Measurements from ENCODE around the gene ERMN.
"Not testable (repeated sequence)": the region's sequence is repeated elsewhere in the genome, so short reads cannot be mapped to it uniquely, and the experiment has no call there.

ERMN gene

DNA sequence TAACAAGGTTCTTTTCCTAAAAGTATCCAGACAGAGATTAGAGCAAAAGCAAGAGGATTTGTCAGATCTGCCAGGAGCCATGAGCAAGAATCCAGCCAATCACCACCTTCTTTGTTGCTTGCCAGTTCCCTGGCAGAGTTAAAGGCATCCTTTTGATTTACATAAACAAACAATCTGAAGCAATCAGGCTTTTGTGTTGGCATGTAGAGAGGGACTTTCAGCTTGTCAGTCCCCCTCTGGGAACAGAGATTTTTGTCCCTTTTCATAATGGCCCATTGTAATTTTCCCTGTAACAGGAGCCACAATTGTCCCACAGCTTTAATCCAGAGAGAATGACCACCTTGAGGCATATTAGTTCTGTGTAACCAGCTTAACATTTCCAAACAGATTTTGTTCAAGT, at the start of gene ERMN:
Gene ERMN (minus strand): TSS at position 39 of the 400 bp plus-strand sequence. CDS start 182 bp downstream, outside the sequence.
- no peak for DNase-seq (ENCODE audit: low read depth in 3 of 3, low spot score in 1 of 3)

GRCh38 chr2:157375384-157375783, 49.8 kb upstream of the ERMN start:
- no peak for DNase-seq (ENCODE audit: low read depth in 3 of 3, low spot score in 1 of 3)

- not testable (repeated sequence) for DNase-seq (ENCODE audit: low read depth in 3 of 3, low spot score in 1 of 3)
Observed at GRCh38 chr2:157368508-157368907, 42.9 kb upstream of the ERMN start.

DNA sequence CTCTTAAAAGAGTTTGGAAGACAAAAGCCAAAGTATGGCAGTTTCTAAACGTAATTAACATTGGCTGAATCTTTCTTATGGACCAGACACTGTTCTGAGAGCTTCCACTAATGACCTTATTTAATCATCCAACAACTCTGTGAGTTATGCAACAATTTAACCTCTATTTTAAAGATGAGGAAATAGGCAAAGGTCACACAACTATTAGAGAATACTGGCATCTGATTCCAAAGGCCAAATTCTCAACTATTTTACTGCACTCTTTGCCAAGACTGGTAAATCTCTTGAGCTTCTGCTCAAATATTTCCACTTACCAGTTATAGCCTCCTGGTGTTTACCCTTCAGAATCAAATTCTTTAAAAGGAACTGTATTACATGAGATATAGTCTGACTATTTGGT, 42.1 kb upstream of the ERMN start:
- no peak for DNase-seq (ENCODE audit: low read depth in 3 of 3, low spot score in 1 of 3)

DNA sequence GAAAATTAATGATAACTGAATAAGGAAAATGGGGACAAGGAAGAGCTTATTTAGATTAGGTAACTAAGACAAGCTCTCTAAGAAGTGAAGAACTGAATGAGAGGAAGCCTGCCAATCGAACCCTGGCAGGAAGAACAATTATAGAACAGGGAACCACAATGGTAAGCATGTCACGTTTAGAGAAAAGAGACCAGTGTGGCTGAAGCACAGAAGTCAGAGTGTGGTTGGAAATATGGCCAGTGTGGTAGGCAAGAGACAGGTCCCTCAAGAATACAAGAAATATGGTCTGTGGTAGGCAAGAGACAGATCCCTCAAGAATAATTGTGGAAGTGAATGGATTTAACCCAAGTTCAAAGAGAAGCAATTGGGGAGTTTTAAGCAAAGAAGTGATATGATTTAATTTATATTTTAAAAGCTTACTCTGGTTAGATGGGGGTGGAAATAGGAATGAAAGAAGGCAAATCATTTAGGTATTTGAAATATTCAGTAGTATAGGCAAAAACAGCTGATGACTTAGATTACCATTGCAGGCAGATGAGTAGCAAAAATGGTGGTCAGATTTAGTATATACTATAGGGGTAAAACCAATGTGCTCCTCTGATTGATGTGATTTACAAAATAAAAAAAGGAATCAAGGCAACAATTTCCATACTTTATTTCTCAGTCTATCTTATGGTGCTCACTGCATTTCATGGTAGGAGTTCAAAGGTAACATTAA, 38.8 kb upstream of the ERMN start:
- no peak for DNase-seq (ENCODE audit: low read depth in 3 of 3, low spot score in 1 of 3)

GRCh38 chr2:157363612-157364101, 38.0 kb upstream of the ERMN start:
- no peak for DNase-seq (ENCODE audit: low read depth in 3 of 3, low spot score in 1 of 3)

DNA sequence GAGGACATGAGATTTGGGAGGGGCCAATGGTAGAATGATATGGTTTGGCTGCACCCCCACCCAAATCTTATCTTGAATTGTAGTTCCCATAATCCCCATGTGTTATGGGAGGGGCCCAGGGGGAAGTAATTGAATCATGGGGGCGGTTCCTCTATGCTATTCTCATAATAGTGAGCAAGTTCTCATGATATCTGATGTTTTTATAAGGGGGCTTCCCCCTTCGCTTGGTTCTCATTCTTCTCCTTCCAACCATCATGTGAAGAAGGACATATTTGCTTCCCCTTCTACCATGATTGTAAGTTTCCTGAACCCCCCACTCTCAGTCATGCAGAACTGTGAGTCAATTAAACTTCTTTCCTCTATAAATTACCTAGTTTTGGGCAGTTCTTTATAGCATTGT, 37.0 kb upstream of the ERMN start:
- no peak for DNase-seq (ENCODE audit: low read depth in 3 of 3, low spot score in 1 of 3)

DNA sequence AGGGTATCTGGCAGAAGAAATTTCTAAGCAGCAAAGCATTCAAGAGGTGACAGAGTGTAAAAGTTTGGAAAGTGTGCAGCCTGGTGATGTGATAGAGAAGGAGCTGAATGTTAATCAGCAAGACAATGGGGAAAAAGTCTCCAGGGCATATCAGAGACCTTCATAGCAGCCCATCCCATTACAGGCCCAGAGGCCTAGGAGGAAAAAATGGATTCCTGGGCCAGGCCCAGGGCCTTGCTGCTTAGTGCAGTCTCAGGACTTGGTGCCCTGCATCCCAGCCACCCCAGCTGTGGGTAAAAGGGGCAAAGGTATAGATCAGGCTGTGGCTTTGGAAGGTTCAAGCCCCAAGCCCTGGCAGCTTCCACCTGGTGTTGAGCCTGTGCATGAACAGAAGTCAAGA, 35.9 kb upstream of the ERMN start:
- no peak for DNase-seq (ENCODE audit: low read depth in 3 of 3, low spot score in 1 of 3)

DNA sequence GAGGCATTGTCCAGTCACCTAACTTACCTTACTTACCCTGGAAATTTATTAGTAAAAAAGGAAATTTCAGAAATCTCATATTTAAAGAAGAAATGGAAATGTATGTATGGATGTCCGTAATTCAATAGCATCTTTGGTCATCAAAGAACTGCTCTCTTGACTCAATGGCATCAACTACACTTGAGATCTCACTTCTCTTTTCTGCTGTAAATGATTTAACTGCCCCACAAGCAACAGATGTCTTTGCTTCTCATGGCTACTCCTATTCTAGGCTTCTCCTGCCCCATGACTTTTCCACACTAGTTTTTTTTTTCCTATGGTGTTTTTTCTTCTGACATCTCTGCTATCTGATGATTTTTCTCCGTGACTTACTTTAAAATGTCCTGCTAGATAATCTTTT, 34.0 kb upstream of the ERMN start:
- DNase-seq (ENCODE audit: low read depth in 3 of 3, low spot score in 1 of 3) = no peak

DNA sequence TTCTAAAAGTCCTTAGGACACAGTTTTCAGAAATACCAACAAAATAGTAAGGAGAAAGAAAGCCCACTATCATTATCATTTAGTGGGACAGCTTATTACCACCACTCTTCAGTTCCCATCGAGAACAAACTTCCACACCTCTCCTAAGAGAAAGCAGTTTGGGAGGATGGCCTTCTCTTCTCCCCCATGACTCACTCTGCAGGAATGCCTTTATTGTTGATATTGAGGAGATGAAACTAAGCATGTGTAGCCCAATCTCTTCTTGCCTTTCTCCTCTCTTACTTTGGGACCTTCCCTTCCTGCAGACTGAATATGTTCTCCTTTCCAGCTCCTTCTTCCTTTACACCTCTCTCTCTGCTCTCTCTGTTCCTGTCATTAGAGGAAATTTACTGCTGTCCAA, 30.0 kb upstream of the ERMN start:
- DNase-seq (ENCODE audit: low read depth in 3 of 3, low spot score in 1 of 3) = no peak

DNA sequence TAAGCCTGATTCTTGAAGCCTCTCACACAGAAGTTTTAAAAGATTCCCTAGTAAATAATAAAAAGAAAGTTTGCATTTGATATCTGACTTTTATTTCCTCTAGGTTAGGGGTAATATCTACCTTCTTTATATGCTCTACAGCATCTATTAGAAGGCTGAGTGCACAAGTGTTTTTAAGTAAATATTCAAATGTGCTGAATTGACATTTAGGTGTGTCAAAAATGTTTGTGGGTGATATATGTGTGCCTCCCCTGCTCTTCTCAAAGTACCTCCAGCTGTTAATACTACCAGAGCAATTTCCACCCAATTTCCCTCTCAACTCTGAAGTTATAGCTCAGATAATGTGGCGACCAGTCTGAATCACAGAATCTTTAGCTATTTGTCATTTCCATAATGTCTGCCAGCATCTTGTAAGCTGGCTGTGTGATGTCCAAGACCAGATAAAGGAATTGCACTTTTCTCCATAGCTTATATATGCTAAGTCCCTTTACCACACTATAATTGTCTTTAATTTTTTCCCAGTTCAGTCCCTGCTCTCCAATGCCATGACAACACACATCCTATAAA, 24.4 kb upstream of the ERMN start:
- DNase-seq (ENCODE audit: low read depth in 3 of 3, low spot score in 1 of 3) = no peak

- no peak for DNase-seq (ENCODE audit: low read depth in 3 of 3, low spot score in 1 of 3)
Observed at GRCh38 chr2:157348291-157348921, 22.8 kb upstream of the ERMN start.

DNA sequence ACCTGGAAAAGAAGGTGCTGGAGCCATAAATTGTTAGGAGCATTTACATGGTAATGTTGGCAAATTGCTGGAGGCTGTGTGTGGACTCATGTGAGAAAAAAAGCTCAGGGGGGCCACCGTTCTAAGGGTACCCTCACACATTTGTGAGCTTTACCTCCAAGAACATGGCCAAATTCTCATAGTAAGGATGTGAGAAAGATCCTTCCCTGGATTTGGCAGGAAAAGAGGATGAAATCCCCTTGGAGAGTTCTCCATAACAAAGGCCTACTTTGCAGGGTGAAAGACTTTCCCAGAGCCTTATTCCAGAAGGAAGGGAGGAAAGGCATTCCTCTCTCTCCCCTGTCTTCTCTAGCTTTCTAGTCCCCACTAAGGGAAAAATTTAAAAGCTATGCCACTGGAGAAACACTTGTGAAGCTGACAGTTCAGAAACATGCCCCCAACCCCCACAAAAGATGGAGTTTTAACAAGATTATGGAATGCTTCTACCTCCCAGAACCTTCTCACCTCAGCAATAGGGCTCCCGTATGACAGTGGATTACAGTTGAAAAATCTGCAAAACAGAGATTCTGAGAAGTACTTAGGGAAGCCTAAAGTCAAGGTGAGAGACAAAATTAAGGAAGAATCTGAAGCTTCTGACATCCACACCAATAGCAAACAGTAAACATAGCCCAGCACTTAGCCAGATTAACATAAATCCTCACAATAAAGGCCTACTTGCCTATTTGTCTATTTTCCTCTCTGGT, 20.2 kb upstream of the ERMN start:
- no peak for DNase-seq (ENCODE audit: low read depth in 3 of 3, low spot score in 1 of 3)

- not testable (repeated sequence) for DNase-seq (ENCODE audit: low read depth in 3 of 3, low spot score in 1 of 3)
Observed at GRCh38 chr2:157341381-157341780, 15.8 kb upstream of the ERMN start.

- no peak for DNase-seq (ENCODE audit: low read depth in 3 of 3, low spot score in 1 of 3)
Observed at GRCh38 chr2:157339965-157340655, 14.5 kb upstream of the ERMN start.

GRCh38 chr2:157337978-157338377, 12.4 kb upstream of the ERMN start:
- DNase-seq (ENCODE audit: low read depth in 3 of 3, low spot score in 1 of 3) = no peak

GRCh38 chr2:157336137-157337010, 10.8 kb upstream of the ERMN start:
- DNase-seq (ENCODE audit: low read depth in 3 of 3, low spot score in 1 of 3) = no peak

DNA sequence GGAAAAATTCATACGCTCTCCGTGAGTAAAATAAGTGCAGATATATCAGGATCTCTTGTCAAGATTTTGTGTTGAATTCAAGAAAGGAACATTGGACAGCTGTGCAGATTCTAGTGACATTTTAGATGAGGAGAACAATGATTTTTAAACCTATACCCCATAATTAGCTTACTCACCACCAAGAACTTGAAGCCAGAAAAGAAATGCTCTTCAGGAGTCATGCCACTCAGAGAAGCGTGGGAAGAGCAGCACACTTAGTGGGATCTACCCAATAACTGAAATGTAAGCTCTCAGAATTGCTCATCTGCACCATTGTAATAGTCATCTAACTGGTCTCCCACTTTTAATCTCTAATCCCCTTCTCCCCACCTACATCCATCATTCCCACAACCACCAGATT, 9.2 kb upstream of the ERMN start:
- no peak for DNase-seq (ENCODE audit: low read depth in 3 of 3, low spot score in 1 of 3)

- DNase-seq (ENCODE audit: low read depth in 3 of 3, low spot score in 1 of 3) = no peak
Observed at GRCh38 chr2:157334335-157334734, 8.7 kb upstream of the ERMN start.

Data from stimulated activated CD4-positive, alpha-beta T cell treated with anti-CD3 and anti-CD28 coated beads, TNF-alpha, amount 100 ng/mL, for 1 hour (primary cell).